PC-9 (cell line): ENCODE data around the gene PRLR. TPM values are rescaled to one million over a fixed set of nuclear protein-coding genes. Genes with fewer than 3 reads are reported as not detected.
"Not testable (repeated sequence)": the region's sequence is repeated elsewhere in the genome, so short reads cannot be mapped to it uniquely, and the experiment has no call there.

ENCODE experiments used
- BruUV-seq: library from RNA; stranded (reverse); fragments of 400-500 nt; replicated peaks from 2 replicates; lab custom pipeline; 2021; lab: Mats Ljungman, UMichigan
- CTCF ChIA-PET: fragments of 300-600 bp; sonication (Branson Sonifier 250); formaldehyde crosslinking; loops from one replicate; lab custom pipeline; 2022; ENCODE audit warnings: antibody characterized with exemption; lab: Charles Lee
- POLR2A ChIA-PET: fragments of 300-600 bp; sonication (Branson Sonifier 250); formaldehyde crosslinking; loops from one replicate; lab custom pipeline; 2022; ENCODE audit warnings: antibody characterized with exemption; ENCODE audit not compliant: unreplicated experiment; lab: Charles Lee
- DNase-seq, 2 experiments: peaks; one replicate each; pipeline versions ENCODE4 v3.0.0 to v3.0.0-alpha.2; 2015 to 2022; ENCODE audit warnings: mixed read lengths in 1 of 2
- H2AFZ ChIP-seq: fragments of 200-600 bp; sonication (generic); 2 replicates; pipeline ENCODE4 v1.8.1; 2017; ENCODE audit warnings: antibody characterized with exemption
- H3F3A ChIP-seq: fragments of 200-600 bp; sonication (generic); 2 replicates; pipeline ENCODE4 v1.8.1; 2017; ENCODE audit warnings: antibody characterized with exemption, mild to moderate bottlenecking, low read depth; ENCODE audit not compliant: insufficient read depth
- H3K27ac ChIP-seq: fragments of 200-600 bp; sonication (generic); 2 replicates; pipeline ENCODE4 v1.6.1; 2016; ENCODE audit warnings: mixed run types
- H3K27me3 ChIP-seq: fragments of 200-600 bp; sonication (generic); 2 replicates; pipeline ENCODE4 v1.6.1; 2016; ENCODE audit warnings: low read depth, mixed run types; ENCODE audit not compliant: insufficient read depth
- H3K36me3 ChIP-seq: fragments of 200-600 bp; sonication (generic); 2 replicates; pipeline ENCODE4 v1.6.1; 2016; ENCODE audit warnings: low read depth, mixed run types
- H3K4me1 ChIP-seq: fragments of 200-600 bp; sonication (generic); replicated peaks from 2 replicates; pipeline ENCODE4 v1.6.1; 2016; ENCODE audit warnings: mixed run types; ENCODE audit not compliant: insufficient read depth
- H3K4me2 ChIP-seq: fragments of 200-600 bp; sonication (generic); 2 replicates; pipeline ENCODE4 v1.6.1; 2017; ENCODE audit warnings: mixed run types
- H3K4me3 ChIP-seq: fragments of 200-600 bp; sonication (generic); 2 replicates; pipeline ENCODE4 v1.6.1; 2016; ENCODE audit warnings: mixed run types
- H3K79me2 ChIP-seq: fragments of 200-600 bp; sonication (generic); 2 replicates; pipeline ENCODE4 v1.6.1; 2017; ENCODE audit warnings: low read depth, mixed run types
- H3K9me2 ChIP-seq: fragments of 200-600 bp; sonication (generic); 2 replicates; pipeline ENCODE4 v1.8.1; 2017; ENCODE audit warnings: mild to moderate bottlenecking; ENCODE audit not compliant: insufficient read depth
- H3K9me3 ChIP-seq: fragments of 200-600 bp; sonication (generic); 2 replicates; pipeline ENCODE4 v1.8.1; 2016; ENCODE audit warnings: low read depth; ENCODE audit not compliant: insufficient read depth
- H4K20me1 ChIP-seq: fragments of 200-600 bp; sonication (generic); 2 replicates; pipeline ENCODE4 v1.8.1; 2017; ENCODE audit not compliant: insufficient read depth
- EZH2 ChIP-seq: fragments of 200-600 bp; sonication (generic); IDR thresholded peaks from 2 replicates; pipeline ENCODE4 v1.8.0; 2017; ENCODE audit warnings: antibody characterized with exemption, low read depth
- intact Hi-C: fragments of 100-400 bp; cut with micrococcal nuclease; formaldehyde crosslinking; loops from one replicate; pipeline ENCODE4 v1.10.0; 2022; ENCODE audit not compliant: unreplicated experiment
- total RNA-seq: library from RNA; stranded (reverse); gene quantifications from 2 replicates; pipeline ENCODE4 v1.2.3, GENCODE V29; 2021
- TF ChIP-seq, protein P1 (sequence below): fragments of 200-600 bp; sonication (generic); conservative IDR thresholded peaks from 2 replicates; pipeline ENCODE4 v1.6.1; 2017; ENCODE audit warnings: mixed run types, antibody characterized with exemption, mild to moderate bottlenecking, moderate library complexity

The PRLR gene
- total RNA-seq, 1 experiment from 2014 or later = not detected

DNA sequence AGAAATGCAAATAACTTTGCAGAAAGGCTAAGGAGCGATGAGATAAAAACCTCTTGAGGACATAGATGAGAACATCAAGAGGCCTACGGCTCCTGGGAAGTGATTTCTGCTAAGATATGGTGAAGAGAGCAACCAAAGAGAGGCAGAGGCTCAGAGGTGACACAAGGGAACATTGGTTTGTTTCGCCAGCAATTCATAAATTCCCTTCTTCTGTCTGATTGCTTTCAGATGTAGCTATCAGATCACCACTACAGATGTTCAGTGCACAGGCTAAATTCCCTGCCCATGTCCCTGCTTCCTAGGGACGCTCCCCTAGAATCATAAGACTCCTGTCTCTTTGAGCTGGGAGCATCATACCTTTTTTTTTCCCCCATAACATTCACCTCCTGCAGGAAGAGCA is 193.8 kb downstream of the PRLR start:
- no peak overlapping the region for H3K4me3 ChIP-seq
- H3K4me1 ChIP-seq = no peaks in the 10 kb centered on the region
- intact Hi-C loops = no loop called here
- no peaks in the 10 kb centered on the region for H3K9me3 ChIP-seq
- ChIA-PET POLR2A (no interaction called here), CTCF (no interaction called here)
- peaks cover 99% of the 10 kb centered on the region for H3K27me3 ChIP-seq
- TF ChIP-seq, protein P1, sequence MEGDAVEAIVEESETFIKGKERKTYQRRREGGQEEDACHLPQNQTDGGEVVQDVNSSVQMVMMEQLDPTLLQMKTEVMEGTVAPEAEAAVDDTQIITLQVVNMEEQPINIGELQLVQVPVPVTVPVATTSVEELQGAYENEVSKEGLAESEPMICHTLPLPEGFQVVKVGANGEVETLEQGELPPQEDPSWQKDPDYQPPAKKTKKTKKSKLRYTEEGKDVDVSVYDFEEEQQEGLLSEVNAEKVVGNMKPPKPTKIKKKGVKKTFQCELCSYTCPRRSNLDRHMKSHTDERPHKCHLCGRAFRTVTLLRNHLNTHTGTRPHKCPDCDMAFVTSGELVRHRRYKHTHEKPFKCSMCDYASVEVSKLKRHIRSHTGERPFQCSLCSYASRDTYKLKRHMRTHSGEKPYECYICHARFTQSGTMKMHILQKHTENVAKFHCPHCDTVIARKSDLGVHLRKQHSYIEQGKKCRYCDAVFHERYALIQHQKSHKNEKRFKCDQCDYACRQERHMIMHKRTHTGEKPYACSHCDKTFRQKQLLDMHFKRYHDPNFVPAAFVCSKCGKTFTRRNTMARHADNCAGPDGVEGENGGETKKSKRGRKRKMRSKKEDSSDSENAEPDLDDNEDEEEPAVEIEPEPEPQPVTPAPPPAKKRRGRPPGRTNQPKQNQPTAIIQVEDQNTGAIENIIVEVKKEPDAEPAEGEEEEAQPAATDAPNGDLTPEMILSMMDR = no peak
- TF ChIP-seq EZH2 = no peak
- no peak overlapping the region for H2AFZ ChIP-seq
- H3K27ac ChIP-seq = no peak overlapping the region
- H3K36me3 ChIP-seq = no peaks in the 10 kb centered on the region
- H3F3A ChIP-seq = no peaks in the 10 kb centered on the region
- DNase-seq = no peak
- no peak overlapping the region for H3K4me2 ChIP-seq
- no TSS peak for BruUV-seq
- no peaks in the 10 kb centered on the region for H3K79me2 ChIP-seq
- H3K9me2 ChIP-seq = no peaks in the 10 kb centered on the region
- no peaks in the 10 kb centered on the region for H4K20me1 ChIP-seq

- POLR2A ChIA-PET, intact Hi-C loops, H3F3A ChIP-seq, H3K27ac ChIP-seq, DNase-seq, BruUV-seq, H3K36me3 ChIP-seq, H3K4me2 ChIP-seq, H4K20me1 ChIP-seq, H3K79me2 ChIP-seq, H2AFZ ChIP-seq, H3K9me3 ChIP-seq, H3K4me1 ChIP-seq, H3K9me2 ChIP-seq, H3K4me3 ChIP-seq: not testable (repeated sequence)
- H3K27me3 ChIP-seq = peaks cover 99% of the 10 kb centered on the region
- CTCF ChIA-PET = interaction anchor here (0.6 kb wide), 1 partner anchor 1047 kb away, joined by 5 read pairs; no protein-coding TSS in a partner anchor
Measured at GRCh38 chr5:35035929-35036328, 194.4 kb downstream of the PRLR start.

DNA sequence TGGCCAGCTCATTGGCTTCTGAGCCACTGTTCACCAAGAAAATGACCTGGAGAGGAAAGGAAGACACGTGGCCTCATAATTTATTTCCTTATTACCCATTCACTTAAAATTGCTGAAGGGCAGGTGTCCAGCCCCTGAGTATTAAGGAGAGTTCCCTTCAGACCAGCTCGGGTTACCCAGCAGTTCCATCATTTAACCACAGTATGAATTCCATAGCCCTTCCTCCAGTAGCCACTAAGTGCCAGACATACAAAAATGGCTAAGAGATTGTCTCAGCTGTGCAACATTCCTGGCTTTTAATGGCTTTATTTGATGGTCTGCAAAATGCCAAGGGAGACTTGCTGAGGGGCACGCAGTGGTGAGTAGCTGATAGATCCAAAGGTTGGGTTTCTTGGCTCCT is 195.0 kb downstream of the PRLR start:
- H3K4me3 ChIP-seq = no peak overlapping the region
- no peaks in the 10 kb centered on the region for H3K4me1 ChIP-seq
- ChIA-PET POLR2A (no interaction called here), CTCF (interaction anchor here (0.6 kb wide), 1 partner anchor 1047 kb away, joined by 5 read pairs; no protein-coding TSS in a partner anchor)
- BruUV-seq = no TSS peak
- H3K4me2 ChIP-seq = no peak overlapping the region
- H4K20me1 ChIP-seq = no peaks in the 10 kb centered on the region
- H3K9me3 ChIP-seq = no peaks in the 10 kb centered on the region
- H3K79me2 ChIP-seq = no peaks in the 10 kb centered on the region
- no peaks in the 10 kb centered on the region for H3K36me3 ChIP-seq
- no peak for DNase-seq
- H3K9me2 ChIP-seq = no peaks in the 10 kb centered on the region
- intact Hi-C loops = no loop called here
- TF ChIP-seq EZH2 = no peak
- TF ChIP-seq, protein P1 = no peak
- peaks cover 99% of the 10 kb centered on the region for H3K27me3 ChIP-seq
- H2AFZ ChIP-seq = no peak overlapping the region
- no peak overlapping the region for H3K27ac ChIP-seq
- no peaks in the 10 kb centered on the region for H3F3A ChIP-seq

- ChIA-PET POLR2A (no interaction called here), CTCF (interaction anchor here (0.7 kb wide), 1 partner anchor 111 kb away, joined by 5 read pairs; no protein-coding TSS in a partner anchor)
- TF ChIP-seq EZH2 = no peak
- TF ChIP-seq, protein P1 = no peak
- Histone ChIP-seq H3F3A (no peaks in the 10 kb centered on the region), H3K4me3 (no peak overlapping the region), H3K36me3 (no peaks in the 10 kb centered on the region), H3K4me1 (no peaks in the 10 kb centered on the region), H3K27me3 (peaks cover 99% of the 10 kb centered on the region), H4K20me1 (no peaks in the 10 kb centered on the region), H3K9me3 (no peaks in the 10 kb centered on the region), H2AFZ (no peak overlapping the region), H3K27ac (no peak overlapping the region), H3K79me2 (no peaks in the 10 kb centered on the region), H3K9me2 (no peaks in the 10 kb centered on the region), H3K4me2 (no peak overlapping the region)
- intact Hi-C loops = no loop called here
- no TSS peak for BruUV-seq
- DNase-seq = no peak
Measured at GRCh38 chr5:35032356-35032755, 197.9 kb downstream of the PRLR start.
